ENCODE measurements around the gene FAM228B.

The FAM228B gene

DNA sequence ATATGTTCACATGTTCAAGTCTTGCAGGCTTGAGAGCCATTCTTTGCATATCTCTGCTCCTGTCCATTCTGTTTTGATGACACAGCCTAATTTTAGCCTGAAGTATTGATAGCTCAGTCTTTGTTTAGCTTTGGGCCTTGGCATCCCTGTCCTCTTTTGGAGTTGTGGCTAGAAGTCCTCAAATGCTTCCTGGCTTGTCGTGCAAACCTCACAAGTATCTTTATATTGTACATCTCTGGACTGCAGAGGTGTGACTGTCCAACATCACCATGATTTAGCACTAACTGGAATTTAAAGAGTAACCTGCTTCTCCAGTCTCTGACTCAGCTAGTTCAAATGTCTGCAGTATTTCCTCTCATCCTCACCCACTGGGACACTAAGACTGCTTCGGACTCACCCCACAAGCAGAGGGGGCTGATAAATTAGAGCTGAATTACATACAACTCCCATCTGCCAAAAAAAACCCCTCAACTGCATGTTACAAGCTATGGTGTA lies 11.8 kb upstream of the FAM228B start:
- TF ChIP-seq, protein P1, sequence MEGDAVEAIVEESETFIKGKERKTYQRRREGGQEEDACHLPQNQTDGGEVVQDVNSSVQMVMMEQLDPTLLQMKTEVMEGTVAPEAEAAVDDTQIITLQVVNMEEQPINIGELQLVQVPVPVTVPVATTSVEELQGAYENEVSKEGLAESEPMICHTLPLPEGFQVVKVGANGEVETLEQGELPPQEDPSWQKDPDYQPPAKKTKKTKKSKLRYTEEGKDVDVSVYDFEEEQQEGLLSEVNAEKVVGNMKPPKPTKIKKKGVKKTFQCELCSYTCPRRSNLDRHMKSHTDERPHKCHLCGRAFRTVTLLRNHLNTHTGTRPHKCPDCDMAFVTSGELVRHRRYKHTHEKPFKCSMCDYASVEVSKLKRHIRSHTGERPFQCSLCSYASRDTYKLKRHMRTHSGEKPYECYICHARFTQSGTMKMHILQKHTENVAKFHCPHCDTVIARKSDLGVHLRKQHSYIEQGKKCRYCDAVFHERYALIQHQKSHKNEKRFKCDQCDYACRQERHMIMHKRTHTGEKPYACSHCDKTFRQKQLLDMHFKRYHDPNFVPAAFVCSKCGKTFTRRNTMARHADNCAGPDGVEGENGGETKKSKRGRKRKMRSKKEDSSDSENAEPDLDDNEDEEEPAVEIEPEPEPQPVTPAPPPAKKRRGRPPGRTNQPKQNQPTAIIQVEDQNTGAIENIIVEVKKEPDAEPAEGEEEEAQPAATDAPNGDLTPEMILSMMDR (IDR thresholded peaks at IDR 0.05; ENCODE audit: low read depth, low read length, missing control alignments) = no peak
- DNase-seq (ENCODE audit: low read depth) = no peak
- H3K4me3 ChIP-seq (ENCODE audit: low read depth, low read length) = no peak overlapping the region

DNA sequence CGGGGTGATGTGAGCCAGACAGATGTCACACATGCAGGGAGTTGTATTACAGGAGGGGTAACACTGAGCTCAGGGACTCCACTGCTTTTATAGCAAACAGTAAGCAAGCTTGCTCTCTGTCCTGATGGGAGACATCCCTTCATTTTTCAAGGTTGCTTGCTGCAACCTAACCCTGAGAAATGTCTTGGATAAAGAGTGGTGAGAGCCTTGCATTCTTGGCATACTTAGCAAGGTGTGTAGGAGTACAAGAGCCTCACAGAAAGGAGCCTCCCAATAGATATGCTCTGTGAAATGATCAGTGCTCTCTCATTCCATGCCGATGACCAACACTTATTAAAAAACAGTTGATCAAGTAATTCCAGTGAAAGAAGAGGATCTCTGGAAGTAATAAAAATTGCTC lies 8.2 kb upstream of the FAM228B start:
- no peak overlapping the region for H3K4me3 ChIP-seq (ENCODE audit: low read depth, low read length)
- TF ChIP-seq, protein P1 (IDR thresholded peaks at IDR 0.05; ENCODE audit: low read depth, low read length, missing control alignments) = no peak
- DNase-seq (ENCODE audit: low read depth) = no peak

DNA sequence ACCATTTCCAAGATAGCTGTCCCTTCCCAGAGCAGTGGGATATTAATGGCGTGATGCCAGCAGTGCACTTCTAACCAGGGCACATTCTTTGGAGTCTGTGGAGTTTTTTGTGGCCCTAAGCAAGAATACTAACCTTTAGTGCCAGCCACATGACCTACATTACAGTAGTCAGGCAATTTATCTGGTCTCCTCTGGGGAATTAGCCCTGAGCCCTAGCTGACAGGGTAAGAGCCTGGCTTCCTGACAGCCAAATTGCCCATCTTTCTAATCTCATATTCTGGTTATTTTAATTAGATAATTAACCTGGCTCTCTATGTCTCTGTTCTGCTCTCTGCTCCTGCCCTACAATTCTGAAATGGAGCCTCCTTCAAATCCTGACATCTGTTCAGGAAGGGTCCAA lies 5.4 kb upstream of the FAM228B start:
- no peak for DNase-seq (ENCODE audit: low read depth)
- TF ChIP-seq, protein P1 (IDR thresholded peaks at IDR 0.05; ENCODE audit: low read depth, low read length, missing control alignments) = no peak
- H3K4me3 ChIP-seq (ENCODE audit: low read depth, low read length) = no peak overlapping the region

DNA sequence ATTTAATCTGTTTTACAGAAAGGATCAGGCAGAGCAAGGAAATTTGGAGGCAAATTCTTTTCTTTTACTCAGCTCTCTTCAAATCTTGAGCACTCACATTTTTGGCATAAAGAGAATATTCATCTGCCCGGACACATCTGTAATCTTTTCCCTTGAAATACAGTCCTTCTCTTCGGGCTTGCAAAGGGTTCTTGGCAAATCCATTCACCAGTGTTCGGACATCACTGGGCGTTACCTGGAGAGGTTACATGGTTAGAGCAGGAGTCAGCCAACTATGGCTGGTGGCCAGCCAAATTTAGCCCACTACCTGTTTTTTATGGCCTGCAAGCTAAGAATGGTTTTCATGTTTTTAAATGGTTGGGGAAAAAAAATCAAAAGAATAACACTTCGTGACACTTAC lies 2.2 kb upstream of the FAM228B start:
- no peak overlapping the region for H3K4me3 ChIP-seq (ENCODE audit: low read depth, low read length)
- DNase-seq (ENCODE audit: low read depth) = no peak
- TF ChIP-seq, protein P1 (IDR thresholded peaks at IDR 0.05; ENCODE audit: low read depth, low read length, missing control alignments) = no peak

DNA sequence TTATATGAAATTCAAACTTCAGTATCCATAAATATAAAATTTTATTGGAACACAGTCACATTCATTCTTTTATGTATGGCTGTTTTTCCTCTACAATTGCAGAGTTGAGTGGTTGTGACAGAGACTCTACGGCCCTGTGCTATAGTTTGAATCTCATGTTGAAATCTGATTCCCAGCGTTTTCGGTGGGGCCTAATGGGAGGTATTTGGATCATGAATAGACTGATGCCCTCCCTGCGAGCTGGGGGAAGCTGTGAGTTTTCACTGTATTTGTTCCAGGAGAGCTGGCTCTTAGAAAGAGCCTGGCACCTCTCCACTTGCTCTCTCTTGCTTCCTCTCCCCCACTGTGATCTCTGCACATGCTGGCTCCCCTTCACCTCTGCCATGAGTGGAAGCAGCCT lies 1.8 kb upstream of the FAM228B start:
- no peak overlapping the region for H3K4me3 ChIP-seq (ENCODE audit: low read depth, low read length)
- TF ChIP-seq, protein P1 (IDR thresholded peaks at IDR 0.05; ENCODE audit: low read depth, low read length, missing control alignments) = no peak
- DNase-seq (ENCODE audit: low read depth) = no peak

DNA sequence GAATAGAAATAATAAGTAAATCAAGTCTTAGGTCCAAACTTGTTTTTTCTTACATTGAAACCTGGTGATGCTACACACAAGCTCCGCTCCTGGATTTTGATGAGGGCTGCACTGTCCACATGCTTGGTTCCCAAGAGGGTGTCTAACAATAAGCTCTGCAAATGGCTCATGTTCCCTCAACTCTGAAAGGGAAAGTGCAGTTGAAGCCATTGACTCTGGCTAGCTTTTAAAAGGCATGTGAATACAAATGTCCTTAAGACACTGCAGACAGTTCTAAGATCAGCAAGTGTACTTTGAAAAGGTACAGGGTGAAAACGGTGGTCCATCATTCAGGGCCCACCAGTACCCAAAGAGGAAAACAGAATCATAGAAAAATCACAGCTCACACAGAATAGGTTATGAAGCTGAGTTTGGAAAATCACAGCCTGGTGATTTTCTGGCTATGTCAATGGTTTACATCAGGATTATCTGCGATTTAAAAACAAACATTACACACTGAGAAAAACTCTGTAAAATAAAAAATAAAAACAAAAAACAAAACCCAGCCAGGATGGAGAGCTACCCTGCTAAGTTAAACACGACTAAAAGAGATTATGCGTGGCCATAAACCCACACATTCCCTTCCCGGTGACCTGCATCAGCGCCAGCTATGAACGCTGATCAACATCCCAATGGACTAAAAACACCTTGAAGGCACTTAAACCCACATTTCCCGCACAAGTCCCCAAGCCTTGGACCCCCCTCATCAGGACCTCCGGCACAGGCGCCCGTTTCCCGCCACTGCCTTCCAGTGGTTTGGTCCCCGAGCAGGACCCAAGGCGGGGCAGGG lies 689 bp upstream of the FAM228B start:
- H3K4me3 ChIP-seq (ENCODE audit: low read depth, low read length) = peak overlapping the region; percentile 74
- no peak for DNase-seq (ENCODE audit: low read depth)
- TF ChIP-seq, protein P1 (IDR thresholded peaks at IDR 0.05; ENCODE audit: low read depth, low read length, missing control alignments) = no peak
